Hippocampal formation (tissue), 2 donors: Measurements from ENCODE around the gene PTH2.
A peak's percentile ranks its signal among the peaks of the same experiment; 100 is the strongest.

Experiments used
- DNase-seq, 2 donors: peaks; one replicate each; lab custom pipeline; 2025; lab: John Stamatoyannopoulos, UW

Gene PTH2

GRCh38 chr19:49409441-49410029 lies 13.7 kb downstream of the PTH2 start:
- no peak for DNase-seq

- DNase-seq = no peak
Observed at GRCh38 chr19:49408816-49409440, 14.3 kb downstream of the PTH2 start.

GRCh38 chr19:49407482-49408015 lies 15.7 kb downstream of the PTH2 start:
- no peak for DNase-seq

- no peak for DNase-seq
Observed at GRCh38 chr19:49407079-49407478, 16.2 kb downstream of the PTH2 start.

- DNase-seq = no peak
Observed at GRCh38 chr19:49403404-49404187, 19.6 kb downstream of the PTH2 start.

GRCh38 chr19:49400029-49400428 lies 23.2 kb downstream of the PTH2 start:
- DNase-seq = no peak

GRCh38 chr19:49398931-49399330 lies 24.3 kb downstream of the PTH2 start:
- no peak for DNase-seq

GRCh38 chr19:49398001-49398615 lies 25.1 kb downstream of the PTH2 start:
- no peak for DNase-seq

- no peak for DNase-seq
Observed at GRCh38 chr19:49396738-49397505, 26.3 kb downstream of the PTH2 start.

- no peak for DNase-seq
Observed at GRCh38 chr19:49395581-49396407, 27.4 kb downstream of the PTH2 start.

GRCh38 chr19:49393881-49394280 lies 29.4 kb downstream of the PTH2 start:
- DNase-seq = no peak

GRCh38 chr19:49391581-49392399 lies 31.5 kb downstream of the PTH2 start:
- DNase-seq = peak; percentile 28 to 47

- DNase-seq = no peak
Observed at GRCh38 chr19:49390929-49391359, 32.3 kb downstream of the PTH2 start.

GRCh38 chr19:49390131-49390928 lies 32.9 kb downstream of the PTH2 start:
- no peak for DNase-seq

- no peak for DNase-seq
Observed at GRCh38 chr19:49389406-49389805, 33.8 kb downstream of the PTH2 start.

- no peak for DNase-seq
Observed at GRCh38 chr19:49387936-49388372, 35.3 kb downstream of the PTH2 start, which contains the start of gene KASH5. TSS of gene KASH5 (plus strand) at chr19:49388249. CDS start at chr19:49390884, 2,635 bp downstream.

GRCh38 chr19:49383599-49383998 lies 39.6 kb downstream of the PTH2 start:
- no peak for DNase-seq

GRCh38 chr19:49382639-49383038 lies 40.6 kb downstream of the PTH2 start:
- DNase-seq = no peak

GRCh38 chr19:49380391-49380790 lies 42.9 kb downstream of the PTH2 start:
- DNase-seq = no peak
